Breast epithelium (tissue), 4 donors: ENCODE data around the gene SDCCAG8. TPM values are rescaled to one million over a fixed set of nuclear protein-coding genes. Genes with fewer than 3 reads are reported as not detected.

Experiments used
- DNase-seq, 2 donors: peaks; one replicate each; pipeline ENCODE4 v3.0.0-alpha.2; 2019; ENCODE audit warnings: low spot score in 2 of 2
- H3K27ac ChIP-seq, 2 donors: fragments of 200-600 bp; sonication (generic) in 1 of 2; one replicate each; pipeline ENCODE4 v1.5.1; 2016 to 2019; ENCODE audit warnings: mild to moderate bottlenecking in 1 of 2
- H3K27me3 ChIP-seq, 2 donors: fragments of 200-600 bp; sonication (generic) in 1 of 2; one replicate each; pipeline versions ENCODE4 v1.5.1 to v1.6.0; 2017 to 2019; ENCODE audit warnings: control low read depth in 1 of 2, mild to moderate bottlenecking in 1 of 2
- H3K36me3 ChIP-seq: fragments of 200-600 bp; one replicate; pipeline ENCODE4 v1.5.1; 2019
- H3K4me1 ChIP-seq, 2 donors: fragments of 200-600 bp; sonication (generic); one replicate each; pipeline ENCODE4 v1.5.1; 2016 to 2019; ENCODE audit warnings: control low read depth in 1 of 2
- H3K4me3 ChIP-seq, 3 donors: fragments of 200-600 bp; sonication (generic); 1 replicate in 2 of 3; 2 replicates in 1 of 3; pipeline ENCODE4 v1.5.1; 2016 to 2019; ENCODE audit warnings: mild to moderate bottlenecking in 3 of 3, moderate library complexity in 2 of 3
- H3K9me3 ChIP-seq, 2 donors: fragments of 200-600 bp; sonication (generic) in 1 of 2; one replicate each; pipeline ENCODE4 v1.5.1; 2016 to 2019; ENCODE audit warnings: control low read depth in 1 of 2
- CTCF ChIP-seq, 3 donors: fragments of 450-650 bp; IDR thresholded peaks; one replicate each; pipeline ENCODE4 v1.5.1; 2016 to 2017; ENCODE audit warnings: antibody characterized with exemption in 3 of 3, mild to moderate bottlenecking in 3 of 3, moderate library complexity in 3 of 3
- POLR2A ChIP-seq: fragments of 450-650 bp; IDR thresholded peaks from one replicate; pipeline ENCODE4 v1.6.1; 2016; ENCODE audit warnings: antibody characterized with exemption, mild to moderate bottlenecking, moderate library complexity
- POLR2AphosphoS5 ChIP-seq, 3 donors: sonication (generic); formaldehyde crosslinking; IDR thresholded peaks; one replicate each; pipeline ENCODE4 v1.6.1; 2017; ENCODE audit warnings: antibody characterized with exemption in 3 of 3
- intact Hi-C: fragments of 100-400 bp; cut with DNase I; formaldehyde crosslinking; loops from one replicate; pipeline ENCODE4 v1.15.1; 2023; ENCODE audit warnings: low total_unique reads
- total RNA-seq, 3 donors: library from RNA; depleted of rRNA; stranded (reverse); fragments of >200 nt; gene quantifications; one replicate each; pipeline ENCODE4 v1.1.0, GENCODE V29; 2016

The SDCCAG8 gene
- total RNA-seq, 3 donors from 2014 or later, result 48.6 to 73.0 (median 62.3) TPM

- TF ChIP-seq POLR2AphosphoS5 (IDR thresholded peaks at IDR 0.05) (no peak), CTCF (IDR thresholded peaks at IDR 0.05) (no peak), POLR2A (no peak)
- no peaks in the 10 kb centered on the region for H3K27me3 ChIP-seq
- no peaks in the 10 kb centered on the region for H3K4me1 ChIP-seq
- no peak for DNase-seq
- intact Hi-C loops, result no loop called here
- no peak overlapping the region for H3K27ac ChIP-seq
- H3K9me3 ChIP-seq, result no peaks in the 10 kb centered on the region
- H3K36me3 ChIP-seq, result no peaks in the 10 kb centered on the region
- H3K4me3 ChIP-seq, result no peak overlapping the region
These were observed 251.9 kb downstream of the SDCCAG8 start for GRCh38 chr1:243507672-243508302.

GRCh38 chr1:243508303-243508713 lies 252.5 kb downstream of the SDCCAG8 start:
- DNase-seq, result no peak
- Histone ChIP-seq H3K9me3 (no peaks in the 10 kb centered on the region), H3K4me1 (no peaks in the 10 kb centered on the region), H3K27ac (no peak overlapping the region), H3K4me3 (no peak overlapping the region), H3K36me3 (no peaks in the 10 kb centered on the region), H3K27me3 (no peaks in the 10 kb centered on the region)
- TF ChIP-seq POLR2A (no peak), CTCF (IDR thresholded peaks at IDR 0.05) (no peak), POLR2AphosphoS5 (IDR thresholded peaks at IDR 0.05) (no peak)
- intact Hi-C loops, result no loop called here

- Histone ChIP-seq H3K27me3 (no peaks in the 10 kb centered on the region), H3K9me3 (no peaks in the 10 kb centered on the region), H3K27ac (no peak overlapping the region), H3K36me3 (no peaks in the 10 kb centered on the region), H3K4me3 (no peak overlapping the region), H3K4me1 (no peaks in the 10 kb centered on the region)
- DNase-seq, result no peak
- intact Hi-C loops, result no loop called here
- TF ChIP-seq CTCF (IDR thresholded peaks at IDR 0.05) (no peak), POLR2A (no peak), POLR2AphosphoS5 (IDR thresholded peaks at IDR 0.05) (no peak)
These were observed 253.1 kb downstream of the SDCCAG8 start for GRCh38 chr1:243508943-243509342.

- H3K36me3 ChIP-seq, result no peaks in the 10 kb centered on the region
- no peak overlapping the region for H3K4me3 ChIP-seq
- intact Hi-C loops, result no loop called here
- TF ChIP-seq POLR2A (no peak), POLR2AphosphoS5 (IDR thresholded peaks at IDR 0.05) (no peak), CTCF (IDR thresholded peaks at IDR 0.05) (no peak)
- no peaks in the 10 kb centered on the region for H3K9me3 ChIP-seq
- H3K4me1 ChIP-seq, result no peaks in the 10 kb centered on the region
- no peak overlapping the region for H3K27ac ChIP-seq
- no peak for DNase-seq
- no peaks in the 10 kb centered on the region for H3K27me3 ChIP-seq
These were observed 255.1 kb downstream of the SDCCAG8 start for GRCh38 chr1:243510928-243511327.

GRCh38 chr1:243513726-243514491 lies 258.1 kb downstream of the SDCCAG8 start:
- Histone ChIP-seq H3K27me3 (no peaks in the 10 kb centered on the region), H3K36me3 (no peaks in the 10 kb centered on the region), H3K4me3 (no peak overlapping the region), H3K9me3 (peaks cover 4% of the 10 kb centered on the region in 2 donors), H3K4me1 (no peaks in the 10 kb centered on the region), H3K27ac (no peak overlapping the region)
- intact Hi-C loops, result no loop called here
- no peak for TF ChIP-seq CTCF (IDR thresholded peaks at IDR 0.05)
- no peak for TF ChIP-seq POLR2A
- no peak for TF ChIP-seq POLR2AphosphoS5 (IDR thresholded peaks at IDR 0.05)
- no peak for DNase-seq
